ENCODE measurements around the gene ELP4.

The ELP4 gene

GRCh38 chr11:31826536-31827438 lies 317.2 kb downstream of the ELP4 start:
- DNase-seq, result no peak

GRCh38 chr11:31827455-31828206 lies 318.1 kb downstream of the ELP4 start:
- DNase-seq, result no peak

DNA sequence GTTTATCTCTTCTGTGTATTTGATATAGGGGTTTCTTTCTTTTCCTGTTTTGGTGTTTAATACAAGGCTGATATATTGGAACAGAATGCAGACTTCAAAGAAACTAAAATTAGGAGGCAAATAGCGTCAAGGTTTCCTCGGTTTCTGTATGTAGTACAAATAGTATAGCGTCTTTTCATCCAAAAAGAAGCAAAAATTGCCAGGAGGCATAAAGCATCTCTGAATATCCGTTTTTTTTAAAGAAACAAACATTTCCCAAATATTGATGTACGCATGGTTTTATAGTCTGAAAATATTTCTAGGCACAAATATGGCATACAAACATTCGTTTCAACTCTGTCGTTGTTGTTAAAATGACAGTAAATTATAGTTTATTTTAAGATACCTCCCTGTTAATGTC lies 318.6 kb downstream of the ELP4 start:
- DNase-seq, result no peak

GRCh38 chr11:31830406-31830805 lies 320.8 kb downstream of the ELP4 start:
- no peak for DNase-seq

GRCh38 chr11:31834237-31834636 lies 324.7 kb downstream of the ELP4 start:
- no peak for DNase-seq

Measured in NCI-H1436 (cell line).